GM10266 (cell line): Measurements from ENCODE around the gene KCNG2.

Experiments
- DNase-seq: peaks from one replicate; pipeline ENCODE4 v3.0.0; 2012; ENCODE audit errors: extremely low spot score
- CTCF ChIP-seq: IDR thresholded peaks from 2 replicates; pipeline ENCODE4 v1.5.1; 2012; ENCODE audit warnings: mild to moderate bottlenecking, low read depth; ENCODE audit not compliant: control insufficient read depth, insufficient read depth; ENCODE audit errors: missing control alignments

KCNG2 gene

GRCh38 chr18:79770501-79770815, 27.3 kb upstream of the KCNG2 start:
- no peak for DNase-seq
- no peak for TF ChIP-seq CTCF

- DNase-seq = no peak
- no peak for TF ChIP-seq CTCF
Measured at GRCh38 chr18:79770826-79771225, 26.9 kb upstream of the KCNG2 start.

- no peak for TF ChIP-seq CTCF
- DNase-seq = no peak
Measured at GRCh38 chr18:79771446-79772107, 26.2 kb upstream of the KCNG2 start.

- DNase-seq = no peak
- TF ChIP-seq CTCF = no peak
Measured at GRCh38 chr18:79772108-79772864, 25.5 kb upstream of the KCNG2 start.

GRCh38 chr18:79772865-79773696, 24.7 kb upstream of the KCNG2 start:
- no peak for DNase-seq
- no peak for TF ChIP-seq CTCF

GRCh38 chr18:79774111-79774510, 23.6 kb upstream of the KCNG2 start:
- no peak for TF ChIP-seq CTCF
- no peak for DNase-seq
